Measurements from ENCODE around the gene APBA2.

DNA sequence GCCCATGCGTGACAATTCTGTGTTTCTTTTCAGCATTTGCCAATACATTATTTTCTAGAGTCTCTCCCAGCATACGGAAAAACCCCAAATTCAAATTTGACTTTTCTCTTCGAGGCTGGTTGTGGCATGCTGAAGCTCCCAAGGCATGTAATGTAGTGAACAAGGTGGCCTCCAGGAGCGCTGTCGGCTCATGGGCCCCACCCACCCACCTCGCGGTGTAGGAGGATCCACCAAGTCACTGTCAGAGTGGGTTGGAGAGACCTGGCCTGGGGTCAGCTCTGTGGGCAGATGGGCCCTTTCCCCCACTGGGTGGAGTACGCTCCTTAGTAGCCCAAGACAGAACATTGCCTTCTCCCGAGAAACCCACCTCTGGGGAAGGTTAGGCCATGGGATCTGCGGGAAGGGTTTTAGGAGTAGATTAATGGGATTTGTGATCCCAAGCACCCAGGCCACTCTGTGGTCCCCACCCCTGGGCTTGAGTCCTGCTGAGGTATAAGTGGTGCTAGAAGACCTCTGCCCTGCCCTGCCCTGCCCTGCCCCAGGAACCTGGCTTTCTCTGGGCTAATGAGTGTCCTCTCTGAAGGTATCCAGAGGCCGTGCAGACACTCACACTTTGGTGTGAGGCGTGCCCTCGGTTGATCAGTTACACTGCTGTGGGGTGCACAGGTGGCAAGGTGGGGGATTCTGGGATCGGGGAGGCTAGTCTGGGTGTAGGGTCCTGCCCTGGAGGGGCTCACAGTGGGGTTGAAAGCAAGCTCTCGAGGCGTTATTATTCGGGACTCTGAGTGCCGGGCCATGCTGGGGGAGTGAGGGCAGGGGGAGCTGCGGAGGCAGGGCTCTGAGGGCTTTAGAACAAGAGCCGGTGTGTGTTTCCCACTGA is 97.9 kb downstream of the APBA2 start:
- no peak for TF ChIP-seq POLR2A (IDR thresholded peaks at IDR 0.05)
- TF ChIP-seq, protein P1, sequence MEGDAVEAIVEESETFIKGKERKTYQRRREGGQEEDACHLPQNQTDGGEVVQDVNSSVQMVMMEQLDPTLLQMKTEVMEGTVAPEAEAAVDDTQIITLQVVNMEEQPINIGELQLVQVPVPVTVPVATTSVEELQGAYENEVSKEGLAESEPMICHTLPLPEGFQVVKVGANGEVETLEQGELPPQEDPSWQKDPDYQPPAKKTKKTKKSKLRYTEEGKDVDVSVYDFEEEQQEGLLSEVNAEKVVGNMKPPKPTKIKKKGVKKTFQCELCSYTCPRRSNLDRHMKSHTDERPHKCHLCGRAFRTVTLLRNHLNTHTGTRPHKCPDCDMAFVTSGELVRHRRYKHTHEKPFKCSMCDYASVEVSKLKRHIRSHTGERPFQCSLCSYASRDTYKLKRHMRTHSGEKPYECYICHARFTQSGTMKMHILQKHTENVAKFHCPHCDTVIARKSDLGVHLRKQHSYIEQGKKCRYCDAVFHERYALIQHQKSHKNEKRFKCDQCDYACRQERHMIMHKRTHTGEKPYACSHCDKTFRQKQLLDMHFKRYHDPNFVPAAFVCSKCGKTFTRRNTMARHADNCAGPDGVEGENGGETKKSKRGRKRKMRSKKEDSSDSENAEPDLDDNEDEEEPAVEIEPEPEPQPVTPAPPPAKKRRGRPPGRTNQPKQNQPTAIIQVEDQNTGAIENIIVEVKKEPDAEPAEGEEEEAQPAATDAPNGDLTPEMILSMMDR (IDR thresholded peaks at IDR 0.05): no peak

All from tibial nerve (tissue), 3 donors.